Kidney (tissue), 14 donors: ENCODE data around the gene AGTR2. TPM values are rescaled to one million over a fixed set of nuclear protein-coding genes. Genes with fewer than 3 reads are reported as not detected.

Experiments
- DNase-seq, 5 donors: peaks; one replicate each; pipeline ENCODE4 v3.0.0-alpha.2; 2013 to 2020
- FAIRE-seq: peaks from 2 replicates; lab custom pipeline; 2012; peaks lifted over from hg19 to GRCh38; lab: Jason Lieb, UNC
- H3K27ac ChIP-seq, 2 donors: one replicate each; pipeline ENCODE4 v1.7.0; 2013; ENCODE audit warnings: low read depth in 2 of 2, low read length in 2 of 2, inconsistent platforms in 1 of 2
- H3K27me3 ChIP-seq: one replicate; pipeline ENCODE4 v1.7.1; 2013; ENCODE audit warnings: low read length, inconsistent platforms; ENCODE audit not compliant: control insufficient read depth, insufficient read depth
- H3K36me3 ChIP-seq, 3 donors: one replicate each; pipeline versions ENCODE4 v1.7.0 to v1.7.1; 2013; ENCODE audit warnings: low read length in 3 of 3, control low read depth in 1 of 3, inconsistent platforms in 1 of 3; ENCODE audit not compliant: insufficient read depth in 3 of 3, control insufficient read depth in 2 of 3
- H3K4me1 ChIP-seq, 3 donors: one replicate each; pipeline versions ENCODE4 v1.7.0 to v1.7.1; 2013; ENCODE audit warnings: low read length in 3 of 3, inconsistent platforms in 1 of 3, low read depth in 1 of 3; ENCODE audit not compliant: control insufficient read depth in 2 of 3, insufficient read depth in 2 of 3
- H3K4me3 ChIP-seq, 3 donors: one replicate each; pipeline versions ENCODE4 v1.7.0 to v1.8.1; 2013; ENCODE audit warnings: low read length in 3 of 3, control low read depth in 1 of 3, inconsistent platforms in 1 of 3
- H3K9ac ChIP-seq, 3 donors: one replicate each; pipeline versions ENCODE4 v1.7.0 to v1.7.1; 2013; ENCODE audit warnings: low read length in 3 of 3, control low read depth in 1 of 3, inconsistent platforms in 1 of 3
- H3K9me3 ChIP-seq, 3 donors: one replicate each; pipeline versions ENCODE4 v1.7.0 to v1.7.1; 2013; ENCODE audit warnings: low read length in 3 of 3, control low read depth in 1 of 3, inconsistent platforms in 1 of 3; ENCODE audit not compliant: control insufficient read depth in 2 of 3, insufficient read depth in 1 of 3
- intact Hi-C: fragments of 100-400 bp; cut with DNase I; formaldehyde crosslinking; loops from one replicate; pipeline ENCODE4 v1.11.1; 2022
- polyA plus RNA-seq: library from polyadenylated mRNA; stranded (reverse); fragments of 350-450 nt; fragmentation: Illumina TruSeq; extraction: RNeasy Lipid Tissue Mini Kit (QIAGEN cat#74804); gene quantifications from one replicate; pipeline ENCODE4 v1.2.3, GENCODE V29; 2014; ENCODE audit warnings: low read depth, low replicate concordance; ENCODE audit not compliant: insufficient read depth
- total RNA-seq: library from RNA; stranded (reverse); fragmentation: NEBNext Ultra II Directional; extraction: Animal tissue kit (Norgen Biotek cat#: 25700); gene quantifications from one replicate; pipeline ENCODE4 v1.2.1, GENCODE V29; 2021
- TF ChIP-seq, protein P1 (sequence below): IDR thresholded peaks from 3 replicates; pipeline ENCODE4 v1.5.1; 2012; ENCODE audit warnings: mild to moderate bottlenecking, moderate library complexity, borderline replicate concordance; ENCODE audit not compliant: insufficient read depth; ENCODE audit errors: extremely low read depth
- donor health status: control.
- donor health status: control.
- donor health status: control.
- donor health status: control.
- donor health status: control.
- donor health status: DM: yes; HTN: yes; CAD: no.
- donor health status: Normal renal cell carcinoma (clear cell type).

The AGTR2 gene
- total and polyA plus RNA-seq, 2 donors from 2014 or later = 0.19 TPM; not detected in 1

DNA sequence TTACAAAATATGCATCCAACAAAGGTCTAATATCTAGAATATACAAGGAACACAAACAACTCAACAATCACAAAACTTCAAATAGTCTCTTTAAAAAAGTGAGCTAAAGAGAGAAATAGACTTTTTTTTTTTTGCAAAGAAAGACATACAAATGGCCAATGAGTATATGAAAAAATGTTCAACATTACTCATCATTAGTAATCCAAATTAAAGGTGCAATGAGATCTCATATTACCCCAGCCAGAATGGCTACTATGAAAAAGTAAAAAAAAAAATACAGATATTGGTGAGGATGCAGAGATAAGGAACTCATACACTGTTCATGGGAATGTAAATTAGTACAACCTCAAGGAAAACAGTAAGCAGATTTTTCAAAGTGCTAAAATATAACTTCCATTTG, 24.1 kb downstream of the AGTR2 start:
- no peak overlapping the region for H3K4me3 ChIP-seq
- FAIRE-seq = no peak

DNA sequence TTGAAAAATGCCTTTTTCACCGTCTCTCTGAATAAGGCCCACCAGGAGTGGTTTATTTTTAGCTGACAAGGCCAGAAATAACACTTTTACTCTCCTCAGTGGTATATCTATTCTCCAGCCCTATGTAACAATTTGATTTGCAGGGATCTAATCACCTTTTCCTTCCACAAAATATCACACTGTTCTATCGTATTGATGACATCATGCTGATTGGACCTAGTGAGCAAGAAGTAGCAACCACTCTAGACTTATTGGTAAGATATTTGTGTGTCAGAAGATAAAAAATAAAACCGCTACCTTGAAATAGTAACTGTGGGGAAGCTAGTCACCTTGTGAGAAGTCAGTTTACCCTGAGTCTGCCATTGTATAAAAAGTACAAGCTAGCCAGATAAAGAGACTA, 27.7 kb downstream of the AGTR2 start:
- H3K27ac ChIP-seq = no peak overlapping the region
- DNase-seq (no peak), FAIRE-seq (no peak)
- TF ChIP-seq, protein P1, sequence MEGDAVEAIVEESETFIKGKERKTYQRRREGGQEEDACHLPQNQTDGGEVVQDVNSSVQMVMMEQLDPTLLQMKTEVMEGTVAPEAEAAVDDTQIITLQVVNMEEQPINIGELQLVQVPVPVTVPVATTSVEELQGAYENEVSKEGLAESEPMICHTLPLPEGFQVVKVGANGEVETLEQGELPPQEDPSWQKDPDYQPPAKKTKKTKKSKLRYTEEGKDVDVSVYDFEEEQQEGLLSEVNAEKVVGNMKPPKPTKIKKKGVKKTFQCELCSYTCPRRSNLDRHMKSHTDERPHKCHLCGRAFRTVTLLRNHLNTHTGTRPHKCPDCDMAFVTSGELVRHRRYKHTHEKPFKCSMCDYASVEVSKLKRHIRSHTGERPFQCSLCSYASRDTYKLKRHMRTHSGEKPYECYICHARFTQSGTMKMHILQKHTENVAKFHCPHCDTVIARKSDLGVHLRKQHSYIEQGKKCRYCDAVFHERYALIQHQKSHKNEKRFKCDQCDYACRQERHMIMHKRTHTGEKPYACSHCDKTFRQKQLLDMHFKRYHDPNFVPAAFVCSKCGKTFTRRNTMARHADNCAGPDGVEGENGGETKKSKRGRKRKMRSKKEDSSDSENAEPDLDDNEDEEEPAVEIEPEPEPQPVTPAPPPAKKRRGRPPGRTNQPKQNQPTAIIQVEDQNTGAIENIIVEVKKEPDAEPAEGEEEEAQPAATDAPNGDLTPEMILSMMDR = no peak
- no peaks in the 10 kb centered on the region for H3K36me3 ChIP-seq
- no peaks in the 10 kb centered on the region for H3K9me3 ChIP-seq
- no peak overlapping the region for H3K9ac ChIP-seq
- no peaks in the 10 kb centered on the region for H3K4me1 ChIP-seq
- no peak overlapping the region for H3K4me3 ChIP-seq
- intact Hi-C loops = no loop called here
- no peaks in the 10 kb centered on the region for H3K27me3 ChIP-seq

More for the DNA sequence above, 24.1 kb downstream of the AGTR2 start:
- TF ChIP-seq, protein P1 = no peak
- Histone ChIP-seq H3K36me3 (no peaks in the 10 kb centered on the region), H3K4me1 (no peaks in the 10 kb centered on the region), H3K9me3 (no peaks in the 10 kb centered on the region), H3K27ac (no peak overlapping the region), H3K9ac (no peak overlapping the region), H3K27me3 (no peaks in the 10 kb centered on the region)
- no peak for DNase-seq
- intact Hi-C loops = no loop called here

DNA sequence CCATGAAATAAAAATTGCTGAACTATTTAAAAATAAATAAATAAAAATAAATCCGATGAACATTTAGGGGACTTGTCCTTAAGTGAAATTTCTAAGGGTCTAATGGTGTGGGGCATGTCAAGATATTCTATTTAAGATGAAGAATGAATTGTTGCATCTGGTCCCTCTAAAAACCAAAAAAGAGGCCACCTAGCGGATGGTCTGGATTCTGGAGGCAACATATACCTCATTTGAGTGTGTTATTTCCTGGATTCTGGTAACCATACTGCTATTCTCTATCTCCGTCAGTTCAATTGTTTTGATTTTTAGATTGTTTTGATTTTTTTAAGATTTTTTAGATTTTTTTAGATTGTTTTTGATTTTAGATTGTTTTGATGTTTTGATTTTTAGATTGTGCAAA, 28.3 kb downstream of the AGTR2 start:
- FAIRE-seq = peak; percentile 95
- no peak for DNase-seq
- H3K36me3 ChIP-seq = no peaks in the 10 kb centered on the region
- no peak overlapping the region for H3K9ac ChIP-seq
- TF ChIP-seq, protein P1 = no peak
- intact Hi-C loops = no loop called here
- H3K4me1 ChIP-seq = no peaks in the 10 kb centered on the region
- H3K27ac ChIP-seq = no peak overlapping the region
- H3K9me3 ChIP-seq = no peaks in the 10 kb centered on the region
- H3K4me3 ChIP-seq = no peak overlapping the region
- no peaks in the 10 kb centered on the region for H3K27me3 ChIP-seq

DNA sequence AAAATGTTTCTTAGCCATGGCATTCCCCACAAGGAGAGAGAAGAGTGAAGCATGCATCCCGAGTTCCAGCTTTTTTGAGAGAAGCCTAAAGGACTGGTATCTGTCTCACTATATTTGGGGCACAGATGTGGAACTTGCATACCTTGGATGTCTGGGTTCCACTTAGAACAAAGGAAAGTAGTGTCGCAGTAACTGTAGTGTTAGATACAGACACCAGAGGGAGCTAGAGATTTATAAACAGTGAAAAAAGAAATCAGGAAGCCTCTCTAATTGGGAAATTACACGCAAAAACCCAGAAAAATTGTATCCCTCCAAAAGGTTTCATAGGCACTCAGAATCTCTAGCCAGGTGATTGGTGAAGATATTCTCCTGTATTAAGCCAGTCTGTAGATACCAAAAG, 34.4 kb downstream of the AGTR2 start:
- DNase-seq = peak in 2 of 5 donors; percentile 20 to 39
- H3K9ac ChIP-seq = no peak overlapping the region
- H3K4me1 ChIP-seq = no peaks in the 10 kb centered on the region
- no peak for FAIRE-seq
- no peak overlapping the region for H3K27ac ChIP-seq
- no peaks in the 10 kb centered on the region for H3K27me3 ChIP-seq
- TF ChIP-seq, protein P1 = peak; percentile 47
- no peaks in the 10 kb centered on the region for H3K36me3 ChIP-seq
- no peak overlapping the region for H3K4me3 ChIP-seq
- H3K9me3 ChIP-seq = no peaks in the 10 kb centered on the region
- intact Hi-C loops = no loop called here
